ENCODE data around the gene WWTR1.
A peak's percentile ranks its signal among the peaks of the same experiment; 100 is the strongest.

WWTR1 gene

DNA sequence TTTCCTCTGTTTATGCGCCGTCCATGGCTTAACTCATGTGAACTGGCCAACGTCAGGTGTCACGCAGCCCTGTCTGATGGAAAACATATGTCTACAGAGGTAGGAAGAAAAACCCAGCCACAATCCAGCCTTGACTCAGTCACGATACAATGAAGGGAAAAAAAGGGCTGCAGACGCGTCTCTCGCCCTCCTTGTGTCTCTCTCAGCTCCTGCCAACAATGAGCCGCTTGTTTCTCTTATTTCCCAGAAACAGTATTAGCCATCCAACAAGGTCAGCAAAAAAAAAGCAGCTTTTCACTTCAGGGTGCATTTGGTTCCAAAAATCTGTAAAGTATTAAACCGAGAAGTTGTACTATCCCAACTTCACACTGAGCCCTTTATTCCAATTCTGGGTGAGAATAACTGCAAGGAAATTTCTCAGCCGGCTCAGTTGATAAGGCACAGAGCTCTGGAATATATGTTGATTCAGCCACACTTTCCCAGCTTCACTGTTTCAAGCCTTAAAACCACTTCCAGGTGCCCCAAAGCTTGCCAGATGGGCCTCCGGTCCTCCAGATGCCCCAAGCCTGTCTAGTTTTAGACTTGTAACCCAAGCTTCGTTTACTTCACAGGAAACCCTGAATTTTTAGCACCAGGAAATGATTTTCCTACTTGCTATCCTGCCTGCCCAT is 103.9 kb downstream of the WWTR1 start:
- TF ChIP-seq, protein P1, sequence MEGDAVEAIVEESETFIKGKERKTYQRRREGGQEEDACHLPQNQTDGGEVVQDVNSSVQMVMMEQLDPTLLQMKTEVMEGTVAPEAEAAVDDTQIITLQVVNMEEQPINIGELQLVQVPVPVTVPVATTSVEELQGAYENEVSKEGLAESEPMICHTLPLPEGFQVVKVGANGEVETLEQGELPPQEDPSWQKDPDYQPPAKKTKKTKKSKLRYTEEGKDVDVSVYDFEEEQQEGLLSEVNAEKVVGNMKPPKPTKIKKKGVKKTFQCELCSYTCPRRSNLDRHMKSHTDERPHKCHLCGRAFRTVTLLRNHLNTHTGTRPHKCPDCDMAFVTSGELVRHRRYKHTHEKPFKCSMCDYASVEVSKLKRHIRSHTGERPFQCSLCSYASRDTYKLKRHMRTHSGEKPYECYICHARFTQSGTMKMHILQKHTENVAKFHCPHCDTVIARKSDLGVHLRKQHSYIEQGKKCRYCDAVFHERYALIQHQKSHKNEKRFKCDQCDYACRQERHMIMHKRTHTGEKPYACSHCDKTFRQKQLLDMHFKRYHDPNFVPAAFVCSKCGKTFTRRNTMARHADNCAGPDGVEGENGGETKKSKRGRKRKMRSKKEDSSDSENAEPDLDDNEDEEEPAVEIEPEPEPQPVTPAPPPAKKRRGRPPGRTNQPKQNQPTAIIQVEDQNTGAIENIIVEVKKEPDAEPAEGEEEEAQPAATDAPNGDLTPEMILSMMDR (IDR thresholded peaks at IDR 0.05; ENCODE audit: low read length, missing control alignments) = no peak
- H3K4me3 ChIP-seq (replicated peaks; ENCODE audit: low read depth, low read length) = peak overlapping the region; percentile 6
- DNase-seq (ENCODE audit: low read depth) = peak; percentile 94

DNA sequence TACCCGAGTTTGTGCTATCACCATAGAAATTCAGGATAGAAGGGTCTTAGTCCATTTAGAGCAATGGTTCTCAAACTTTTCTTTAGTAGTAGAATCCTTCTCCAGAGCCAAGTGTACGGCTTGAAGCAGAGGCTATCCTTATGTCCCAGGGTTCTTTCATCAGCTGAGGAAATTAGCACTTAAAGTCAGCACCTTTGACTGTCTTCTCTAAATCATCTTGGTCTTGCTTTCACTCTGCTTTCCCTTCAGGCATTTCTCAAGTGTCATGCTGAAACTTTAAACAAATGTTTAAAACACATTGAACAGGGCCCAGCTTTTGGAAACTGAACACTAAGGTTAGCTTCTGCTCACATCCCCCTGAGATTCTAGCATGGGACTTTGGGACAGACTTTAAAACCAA is 105.1 kb downstream of the WWTR1 start:
- TF ChIP-seq, protein P1 (IDR thresholded peaks at IDR 0.05; ENCODE audit: low read length, missing control alignments) = no peak
- no peak overlapping the region for H3K4me3 ChIP-seq (replicated peaks; ENCODE audit: low read depth, low read length)
- DNase-seq (ENCODE audit: low read depth) = no peak

DNA sequence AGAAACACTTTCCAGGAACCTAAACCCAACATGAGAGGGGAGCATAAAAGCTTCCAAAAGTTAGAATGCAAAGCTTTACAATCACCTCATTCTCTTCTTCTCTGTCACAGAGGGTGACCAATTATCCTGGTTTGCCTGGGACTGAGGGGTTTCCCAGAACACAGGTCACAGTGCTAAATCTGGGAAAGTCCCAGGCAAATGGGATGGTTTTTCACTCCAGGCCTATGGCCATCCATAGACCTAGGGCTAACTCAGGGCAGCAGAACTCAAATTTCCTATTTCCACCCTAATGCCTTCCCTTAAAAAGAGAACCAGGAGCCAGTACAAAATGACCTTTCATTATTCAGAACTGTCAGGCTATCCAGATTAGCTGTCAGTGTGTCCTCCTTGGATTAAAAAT is 106.3 kb downstream of the WWTR1 start:
- H3K4me3 ChIP-seq (replicated peaks; ENCODE audit: low read depth, low read length) = no peak overlapping the region
- no peak for DNase-seq (ENCODE audit: low read depth)
- TF ChIP-seq, protein P1 (IDR thresholded peaks at IDR 0.05; ENCODE audit: low read length, missing control alignments) = no peak

DNA sequence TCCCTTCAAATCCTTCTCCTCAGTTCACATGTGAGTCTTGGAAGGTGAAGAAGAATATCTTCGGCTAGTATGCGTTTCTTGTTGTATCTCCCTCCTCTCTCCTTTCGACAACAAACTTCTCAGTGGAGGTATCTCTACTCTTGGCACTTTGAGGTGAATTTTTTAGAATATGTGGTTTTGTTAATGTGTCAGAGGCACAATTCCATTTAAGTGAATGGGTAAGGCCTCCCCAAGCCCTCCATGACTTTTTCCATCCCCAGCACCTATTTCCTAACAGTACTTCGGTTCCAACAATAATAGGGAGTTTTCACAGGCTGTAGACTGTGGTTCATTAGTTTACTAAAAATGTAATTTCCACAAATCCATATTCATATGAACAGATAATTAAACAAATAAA is 109.2 kb downstream of the WWTR1 start:
- no peak overlapping the region for H3K4me3 ChIP-seq (replicated peaks; ENCODE audit: low read depth, low read length)
- TF ChIP-seq, protein P1 (IDR thresholded peaks at IDR 0.05; ENCODE audit: low read length, missing control alignments) = no peak
- no peak for DNase-seq (ENCODE audit: low read depth)

DNA sequence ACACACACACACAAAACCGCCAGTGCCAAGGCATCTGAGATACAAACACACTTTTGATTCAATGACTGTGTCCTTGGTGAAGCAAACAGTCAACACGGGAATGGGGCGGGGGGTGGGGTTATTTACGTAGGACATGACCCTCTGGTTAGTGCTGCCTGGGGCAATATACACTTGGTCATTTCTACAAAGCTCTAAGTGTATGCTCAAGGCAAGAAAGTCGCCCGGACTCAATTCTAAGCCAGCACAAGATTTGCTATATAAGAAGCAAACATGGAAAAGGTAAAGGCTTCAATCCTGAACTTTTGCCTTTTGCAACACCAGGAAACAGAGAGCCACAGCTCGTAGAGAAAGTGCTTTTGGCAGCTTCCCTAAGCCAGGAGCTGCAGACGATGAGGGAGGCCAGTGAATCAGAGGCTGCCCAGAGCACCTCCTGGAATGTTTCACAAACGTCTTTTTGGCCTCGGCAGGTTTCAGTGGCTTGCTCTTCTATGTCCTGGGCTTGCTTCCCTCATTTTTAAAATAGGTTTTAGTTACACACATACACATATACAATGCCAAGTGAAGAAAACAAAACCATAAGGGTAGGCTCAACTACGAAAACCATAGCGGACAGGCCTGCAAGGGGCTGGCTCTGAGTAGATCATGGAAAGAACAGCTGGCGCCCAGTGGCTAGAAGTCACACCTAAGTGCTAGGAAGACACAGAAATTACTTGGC is 109.7 kb downstream of the WWTR1 start:
- peak; percentile 92 for DNase-seq (ENCODE audit: low read depth)
- TF ChIP-seq, protein P1 (IDR thresholded peaks at IDR 0.05; ENCODE audit: low read length, missing control alignments) = no peak
- H3K4me3 ChIP-seq (replicated peaks; ENCODE audit: low read depth, low read length) = peak overlapping the region; percentile 3

DNA sequence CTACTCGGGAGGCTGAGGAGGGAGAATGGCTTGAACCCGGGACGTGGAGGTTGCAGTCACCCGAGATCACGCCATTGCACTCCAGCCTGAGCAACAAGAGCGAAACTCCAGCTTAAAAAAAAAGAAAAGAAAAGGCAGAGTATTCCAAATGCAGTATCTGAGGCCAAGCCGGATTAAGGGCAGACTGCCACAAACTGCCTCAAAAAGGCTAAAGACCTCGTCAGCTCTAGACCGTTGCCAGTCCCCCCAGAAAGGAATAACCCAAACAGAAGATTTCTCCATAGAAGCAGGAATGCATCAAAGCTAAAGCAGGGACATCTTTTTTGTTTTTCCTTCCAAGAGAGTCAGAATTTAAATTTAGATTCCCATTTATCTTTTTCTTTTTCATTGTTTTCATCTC is 110.4 kb downstream of the WWTR1 start:
- TF ChIP-seq, protein P1 (IDR thresholded peaks at IDR 0.05; ENCODE audit: low read length, missing control alignments) = no peak
- H3K4me3 ChIP-seq (replicated peaks; ENCODE audit: low read depth, low read length) = no peak overlapping the region
- peak; percentile 83 for DNase-seq (ENCODE audit: low read depth)

Measured in fibroblast of pulmonary artery (primary cell).